SK-N-SH treated with all-trans-retinoic acid at 6 μM for 48 hours (cell line): ENCODE measurements around the gene COL6A1.

Experiments used
- GLIS3 ChIP-seq: fragments of 250-450 bp; sonication (Bioruptor Pico); IDR thresholded peaks from 2 replicates; pipeline ENCODE4 v1.5.0; 2020; ENCODE audit warnings: mild to moderate bottlenecking, moderate library complexity
- RARB ChIP-seq: fragments of 250-450 bp; sonication (Bioruptor Pico); IDR thresholded peaks from 2 replicates; pipeline ENCODE4 v1.8.0; 2021; ENCODE audit warnings: mild to moderate bottlenecking, moderate library complexity
- ZNF565 ChIP-seq: fragments of 450-650 bp; formaldehyde crosslinking; conservative IDR thresholded peaks from 2 replicates; pipeline ENCODE4 v1.5.0; 2020; ENCODE audit warnings: low read depth, mild to moderate bottlenecking, moderate library complexity
- TF ChIP-seq, protein P1 (sequence below): fragments of 250-450 bp; sonication (Bioruptor Pico); IDR thresholded peaks from 2 replicates; pipeline ENCODE4 v1.5.1; 2021; ENCODE audit warnings: mild to moderate bottlenecking, moderate library complexity

DNA sequence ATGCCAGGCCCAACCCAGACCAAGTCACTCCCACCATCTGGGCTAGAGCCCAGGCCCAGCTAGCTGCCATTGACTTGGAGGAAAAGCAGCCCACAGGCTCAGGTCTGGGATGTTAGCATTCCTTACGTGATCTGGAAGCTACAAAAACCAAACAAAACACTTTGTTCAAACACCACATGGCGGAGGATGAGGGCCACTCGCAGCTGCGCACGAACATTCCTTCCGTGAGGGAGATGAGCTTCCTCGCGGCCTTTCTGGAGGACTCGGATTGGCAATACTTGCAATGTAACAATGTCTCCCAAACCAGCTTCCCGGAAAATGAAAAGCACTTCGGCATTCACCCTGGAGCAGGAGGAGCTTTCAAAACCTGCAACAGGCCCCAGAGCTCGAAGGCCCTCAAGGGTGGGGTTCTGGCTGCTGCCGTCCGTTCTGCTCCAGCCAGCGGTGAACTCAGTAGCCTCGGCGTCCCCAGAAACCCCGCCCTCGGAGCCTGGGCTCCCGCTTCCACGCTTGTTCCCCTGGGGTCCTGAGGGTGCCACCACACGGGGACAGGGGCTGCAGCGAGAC, 40.5 kb downstream of the COL6A1 start:
- TF ChIP-seq, protein P1, sequence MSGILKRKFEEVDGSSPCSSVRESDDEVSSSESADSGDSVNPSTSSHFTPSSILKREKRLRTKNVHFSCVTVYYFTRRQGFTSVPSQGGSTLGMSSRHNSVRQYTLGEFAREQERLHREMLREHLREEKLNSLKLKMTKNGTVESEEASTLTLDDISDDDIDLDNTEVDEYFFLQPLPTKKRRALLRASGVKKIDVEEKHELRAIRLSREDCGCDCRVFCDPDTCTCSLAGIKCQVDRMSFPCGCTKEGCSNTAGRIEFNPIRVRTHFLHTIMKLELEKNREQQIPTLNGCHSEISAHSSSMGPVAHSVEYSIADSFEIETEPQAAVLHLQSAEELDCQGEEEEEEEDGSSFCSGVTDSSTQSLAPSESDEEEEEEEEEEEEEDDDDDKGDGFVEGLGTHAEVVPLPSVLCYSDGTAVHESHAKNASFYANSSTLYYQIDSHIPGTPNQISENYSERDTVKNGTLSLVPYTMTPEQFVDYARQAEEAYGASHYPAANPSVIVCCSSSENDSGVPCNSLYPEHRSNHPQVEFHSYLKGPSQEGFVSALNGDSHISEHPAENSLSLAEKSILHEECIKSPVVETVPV, result no peak
- TF ChIP-seq GLIS3 (CRISPR knock-in tag), result no peak
- TF ChIP-seq RARB (CRISPR knock-in tag), result no peak
- TF ChIP-seq ZNF565 (CRISPR knock-in tag), result no peak
